KOPT-K1 (cell line): ENCODE data around the gene CAMSAP2.

Experiments used
- H3K27ac ChIP-seq: fragments of 200-600 bp; sonication (generic); 2 replicates; pipeline ENCODE4 v1.5.1; 2016; ENCODE audit warnings: antibody characterized with exemption, mild to moderate bottlenecking, low read depth, low read length; ENCODE audit not compliant: poor library complexity, severe bottlenecking
- H3K36me3 ChIP-seq: fragments of 200-600 bp; sonication (generic); 2 replicates; pipeline ENCODE4 v1.5.1; 2017; ENCODE audit warnings: antibody characterized with exemption, mild to moderate bottlenecking, low read length, moderate library complexity; ENCODE audit not compliant: insufficient read depth
- H3K9me3 ChIP-seq: fragments of 200-600 bp; sonication (generic); 2 replicates; pipeline ENCODE4 v1.5.1; 2017; ENCODE audit warnings: antibody characterized with exemption, low read length, mild to moderate bottlenecking; ENCODE audit not compliant: insufficient read depth, poor library complexity, severe bottlenecking

CAMSAP2 gene

DNA sequence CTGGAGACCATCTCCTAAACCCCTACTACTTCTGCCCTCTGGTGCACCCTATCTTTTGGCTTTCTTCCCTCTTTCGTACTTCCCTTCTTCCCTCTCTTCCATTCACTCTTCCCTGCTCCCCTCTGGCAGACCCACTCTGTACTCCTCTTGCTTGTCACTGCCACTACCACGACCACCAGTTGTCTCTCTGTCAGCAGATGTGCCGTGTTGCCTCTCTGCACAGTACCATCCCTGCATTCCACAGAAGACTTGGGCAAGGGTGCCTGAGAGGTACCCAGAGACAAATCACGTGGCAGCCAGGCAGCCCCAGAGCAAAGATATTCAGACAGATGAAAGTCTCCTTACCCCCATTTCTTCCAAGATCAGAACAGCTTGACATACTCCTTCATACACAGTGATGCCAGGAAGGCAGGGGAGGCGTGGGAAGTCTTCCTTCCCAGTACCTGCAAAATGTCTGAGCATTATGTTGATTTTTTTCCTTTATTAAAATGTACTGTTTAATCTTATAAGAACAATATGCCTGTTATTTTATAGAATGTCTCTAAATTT is 15.0 kb downstream of the CAMSAP2 start:
- Histone ChIP-seq H3K9me3 (no peaks in the 10 kb centered on the region), H3K36me3 (no peaks in the 10 kb centered on the region), H3K27ac (no peak overlapping the region)

DNA sequence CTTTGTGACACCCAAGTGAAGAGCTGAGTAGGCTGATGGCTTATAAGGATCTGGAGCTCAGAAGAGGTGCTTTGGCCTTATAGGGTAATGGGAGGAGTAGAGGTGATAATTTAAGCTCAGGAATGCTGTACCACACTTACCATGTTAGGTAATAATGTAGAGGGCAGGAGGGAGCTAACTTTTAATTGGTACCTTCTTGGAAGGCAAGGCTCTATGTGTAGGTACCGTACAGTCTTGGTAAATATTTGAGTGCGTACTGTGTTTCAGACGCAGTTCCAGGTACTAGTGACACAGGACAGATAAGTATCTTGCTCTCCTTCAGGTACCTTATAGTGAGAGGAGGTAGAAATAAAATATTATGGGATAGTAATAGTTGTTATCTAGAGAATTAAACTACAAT is 16.8 kb downstream of the CAMSAP2 start:
- H3K27ac ChIP-seq = no peak overlapping the region
- no peaks in the 10 kb centered on the region for H3K36me3 ChIP-seq
- no peaks in the 10 kb centered on the region for H3K9me3 ChIP-seq

DNA sequence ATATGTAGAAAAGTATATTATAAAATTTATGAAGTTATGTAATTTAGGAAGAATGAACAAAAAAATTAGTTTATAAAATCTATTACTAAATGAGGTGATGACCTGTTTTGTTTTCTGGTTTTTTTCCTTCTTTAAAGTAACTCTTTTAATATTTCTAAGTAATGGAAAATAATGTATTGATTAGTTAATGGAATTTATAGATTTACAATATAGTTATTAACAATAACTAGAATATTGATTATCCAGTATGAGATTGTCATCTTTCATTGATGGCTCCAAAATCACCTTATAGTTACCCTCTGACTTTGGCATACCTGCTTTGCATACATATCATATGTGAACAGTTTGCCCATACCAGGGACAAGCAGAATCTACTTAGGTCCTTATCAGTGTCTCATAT is 23.4 kb downstream of the CAMSAP2 start:
- no peak overlapping the region for H3K27ac ChIP-seq
- H3K9me3 ChIP-seq = no peaks in the 10 kb centered on the region
- H3K36me3 ChIP-seq = no peaks in the 10 kb centered on the region

DNA sequence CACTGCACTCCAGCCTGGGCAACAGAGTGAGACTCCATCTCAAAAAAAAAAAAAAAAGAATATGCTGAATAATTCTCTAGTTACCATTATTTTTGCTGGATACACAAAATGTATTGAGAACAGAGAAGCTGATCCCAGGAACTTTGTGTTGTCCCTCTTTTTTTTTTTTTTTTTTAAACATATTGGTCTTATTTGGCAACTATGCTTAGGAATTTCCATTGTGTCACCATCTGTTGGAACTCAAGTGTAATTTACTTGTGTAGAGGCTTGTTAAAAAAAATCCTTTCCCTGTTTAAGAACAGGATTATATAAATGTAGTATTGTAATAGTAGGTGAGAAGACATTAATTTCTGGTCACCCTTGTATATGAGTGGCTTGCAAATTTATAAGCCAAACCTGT is 28.6 kb downstream of the CAMSAP2 start:
- Histone ChIP-seq H3K36me3 (no peaks in the 10 kb centered on the region), H3K27ac (no peak overlapping the region), H3K9me3 (no peaks in the 10 kb centered on the region)

DNA sequence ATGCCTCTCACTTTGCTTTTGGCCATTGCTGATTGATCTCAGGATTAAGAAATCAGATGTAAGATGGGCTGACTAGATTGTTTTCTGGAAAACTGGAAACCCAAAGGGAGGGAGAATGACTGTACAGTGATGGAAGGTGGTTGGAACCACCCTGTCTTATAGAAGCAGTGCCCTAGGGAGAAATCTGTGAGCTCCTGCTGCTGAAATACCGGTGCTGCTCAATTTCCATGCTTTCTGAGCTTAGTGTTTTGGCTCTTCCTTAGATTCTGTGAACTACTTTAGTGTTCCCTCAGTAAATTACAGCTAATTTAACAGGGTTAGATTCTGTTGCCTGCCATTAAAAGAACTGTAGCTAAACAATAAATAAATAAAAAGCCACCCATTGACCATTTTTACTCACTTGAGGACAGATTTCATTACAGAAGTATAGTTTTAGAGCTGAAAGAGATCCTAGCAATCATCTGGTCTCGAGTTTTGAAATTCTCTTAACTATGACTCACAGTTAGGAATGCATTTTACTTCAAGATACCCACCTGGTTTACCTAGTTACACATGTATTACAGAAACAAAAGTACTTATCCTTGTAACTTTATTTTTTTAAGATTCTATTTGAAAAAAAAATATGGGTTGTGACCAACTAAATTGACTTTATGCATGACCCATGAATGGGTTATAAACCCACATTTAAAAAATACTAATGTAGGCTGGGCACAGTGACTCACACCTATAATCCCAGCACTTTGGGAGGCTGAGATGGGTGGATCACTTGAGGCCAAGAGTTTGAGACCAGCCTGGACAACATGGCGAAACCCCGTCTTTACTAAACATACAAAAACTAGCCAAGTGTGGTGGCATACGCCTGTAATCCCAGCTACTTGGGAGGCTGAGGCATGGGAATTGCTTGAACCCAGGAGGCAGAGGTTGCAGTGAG is 33.2 kb downstream of the CAMSAP2 start:
- Histone ChIP-seq H3K9me3 (no peaks in the 10 kb centered on the region), H3K36me3 (no peaks in the 10 kb centered on the region), H3K27ac (no peak overlapping the region)

DNA sequence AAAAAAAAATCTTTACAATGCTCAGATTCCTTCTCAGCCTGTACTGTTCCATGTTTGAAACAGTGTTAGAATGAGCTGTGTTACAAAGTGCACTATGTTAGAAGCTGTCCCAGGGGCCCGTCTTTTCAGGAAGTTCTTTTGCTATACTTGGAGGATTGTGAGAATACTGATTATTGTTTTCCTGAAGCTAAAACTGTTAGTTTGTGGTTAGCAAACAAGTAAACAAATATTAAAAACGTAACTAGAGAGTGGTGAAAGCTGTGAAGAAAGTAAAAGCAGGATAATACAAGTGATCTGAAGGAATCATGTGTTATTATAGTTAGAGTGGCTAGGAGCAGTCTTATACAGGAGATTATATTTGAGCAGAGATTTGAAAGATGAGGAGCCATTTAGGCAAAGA is 35.6 kb downstream of the CAMSAP2 start:
- H3K36me3 ChIP-seq = no peaks in the 10 kb centered on the region

DNA sequence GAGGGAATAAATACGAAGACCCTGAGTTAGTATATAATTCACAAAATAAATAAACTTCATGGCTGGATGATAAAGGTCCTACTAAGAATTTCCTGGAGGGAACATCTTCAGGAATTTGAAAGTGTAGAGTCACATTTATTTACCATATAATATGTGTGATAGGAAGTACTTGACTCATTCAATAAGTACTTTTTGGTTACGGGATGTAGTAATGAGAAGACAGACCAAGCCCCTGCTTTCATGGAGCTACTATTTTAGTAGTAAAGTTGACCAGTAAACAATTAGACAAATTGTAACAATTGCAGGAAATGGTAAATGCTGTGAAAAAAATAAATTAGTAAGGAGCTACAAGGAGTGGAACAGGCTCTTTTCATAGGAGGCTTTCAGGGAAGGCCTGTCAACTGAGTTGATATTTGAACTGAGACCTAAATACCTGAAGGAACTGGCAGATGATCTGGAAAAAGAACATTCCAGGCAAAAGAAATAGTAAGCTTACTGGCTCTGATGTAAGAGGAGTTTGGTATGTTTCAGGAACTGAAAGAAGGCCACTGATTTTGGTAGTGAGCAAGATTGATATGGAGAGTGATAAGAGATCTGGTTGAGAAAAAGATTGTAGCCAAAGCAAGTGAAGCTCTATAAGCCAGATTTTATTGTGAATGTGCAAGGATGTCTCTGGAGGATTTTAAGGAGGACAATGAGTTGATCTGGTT is 36.2 kb downstream of the CAMSAP2 start:
- Histone ChIP-seq H3K9me3 (no peaks in the 10 kb centered on the region), H3K27ac (no peak overlapping the region), H3K36me3 (no peaks in the 10 kb centered on the region)

More for the DNA sequence above, 35.6 kb downstream of the CAMSAP2 start:
- no peak overlapping the region for H3K27ac ChIP-seq
- H3K9me3 ChIP-seq = no peaks in the 10 kb centered on the region

DNA sequence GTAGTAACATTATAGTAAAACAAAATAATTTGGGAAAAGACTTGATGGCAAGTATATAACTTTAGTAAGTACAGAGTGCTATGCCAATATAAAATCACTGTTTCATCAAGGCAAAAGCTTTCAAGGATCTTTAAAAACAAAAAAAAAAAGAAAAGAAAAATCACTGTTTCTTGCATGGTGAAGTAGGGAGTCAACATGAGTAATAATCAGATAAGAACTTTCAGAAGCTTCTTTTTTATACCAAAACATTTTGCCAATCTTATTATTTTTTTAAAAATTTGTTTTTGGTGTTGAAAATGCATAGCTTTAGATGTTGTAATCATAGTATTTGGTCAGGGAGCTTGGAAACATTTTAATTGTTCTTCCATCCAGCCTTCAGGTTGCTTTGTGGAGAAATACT is 37.2 kb downstream of the CAMSAP2 start:
- no peaks in the 10 kb centered on the region for H3K9me3 ChIP-seq
- H3K27ac ChIP-seq = no peak overlapping the region
- no peaks in the 10 kb centered on the region for H3K36me3 ChIP-seq

DNA sequence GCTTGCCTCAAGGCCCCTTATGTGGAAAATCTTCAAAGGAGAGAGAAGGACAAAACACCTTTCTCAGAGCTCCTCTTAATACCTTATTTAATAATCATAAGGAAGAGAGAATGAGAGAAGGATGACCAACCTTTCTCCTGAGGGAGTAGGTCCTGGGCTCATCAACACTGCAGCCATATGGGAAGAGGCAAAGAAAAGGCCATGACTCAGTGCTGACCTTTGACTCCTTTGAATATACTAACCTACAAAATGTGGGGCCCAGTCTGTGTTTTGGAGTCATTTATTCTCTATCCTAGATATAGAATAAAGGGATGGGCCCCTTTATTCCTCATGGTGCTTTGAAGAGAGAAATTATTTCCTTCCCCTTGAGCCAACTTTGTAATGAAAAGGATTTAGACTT is 38.3 kb downstream of the CAMSAP2 start:
- no peak overlapping the region for H3K27ac ChIP-seq
- H3K36me3 ChIP-seq = no peaks in the 10 kb centered on the region
- no peaks in the 10 kb centered on the region for H3K9me3 ChIP-seq

DNA sequence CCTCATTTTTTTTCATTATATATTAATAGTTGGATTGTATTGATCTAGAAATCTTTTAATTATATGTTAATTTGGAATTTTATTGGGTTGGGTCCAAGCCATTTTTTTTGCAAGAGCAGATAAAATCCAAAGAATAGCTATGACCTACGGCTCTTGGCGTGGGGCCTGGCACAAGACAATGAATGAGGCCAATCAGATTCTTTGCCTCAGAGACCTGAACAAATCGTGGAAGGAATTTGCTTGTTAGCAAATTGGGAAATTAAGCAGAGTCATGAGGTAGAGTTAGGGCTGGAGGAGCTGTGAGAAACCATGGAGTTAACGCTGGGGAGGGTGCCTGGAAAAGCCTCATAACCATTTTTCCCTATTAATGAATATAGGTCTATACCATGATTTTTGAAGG is 40.1 kb downstream of the CAMSAP2 start:
- no peaks in the 10 kb centered on the region for H3K36me3 ChIP-seq
- peaks cover 10% of the 10 kb centered on the region for H3K9me3 ChIP-seq
- H3K27ac ChIP-seq = no peak overlapping the region

DNA sequence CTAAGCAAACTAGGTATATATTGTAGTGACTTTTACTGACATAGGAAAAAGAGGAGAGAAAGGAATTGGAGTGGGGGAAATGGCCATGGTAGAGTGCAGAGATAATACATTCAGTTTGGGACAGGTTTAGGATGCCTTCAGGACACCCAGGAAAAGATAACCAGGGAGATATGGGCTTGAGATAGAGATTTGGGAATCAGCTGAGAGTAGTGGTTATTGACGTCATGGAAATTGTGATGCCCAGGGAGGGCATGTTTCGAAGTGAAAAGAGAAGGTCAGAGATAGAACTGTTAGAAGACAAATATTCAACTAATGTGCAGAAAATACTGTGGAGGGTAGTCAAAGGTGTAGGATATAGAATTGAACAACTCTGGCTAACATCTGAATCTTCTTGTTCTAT is 40.6 kb downstream of the CAMSAP2 start:
- peaks cover 10% of the 10 kb centered on the region for H3K9me3 ChIP-seq
- no peaks in the 10 kb centered on the region for H3K36me3 ChIP-seq
- H3K27ac ChIP-seq = no peak overlapping the region

DNA sequence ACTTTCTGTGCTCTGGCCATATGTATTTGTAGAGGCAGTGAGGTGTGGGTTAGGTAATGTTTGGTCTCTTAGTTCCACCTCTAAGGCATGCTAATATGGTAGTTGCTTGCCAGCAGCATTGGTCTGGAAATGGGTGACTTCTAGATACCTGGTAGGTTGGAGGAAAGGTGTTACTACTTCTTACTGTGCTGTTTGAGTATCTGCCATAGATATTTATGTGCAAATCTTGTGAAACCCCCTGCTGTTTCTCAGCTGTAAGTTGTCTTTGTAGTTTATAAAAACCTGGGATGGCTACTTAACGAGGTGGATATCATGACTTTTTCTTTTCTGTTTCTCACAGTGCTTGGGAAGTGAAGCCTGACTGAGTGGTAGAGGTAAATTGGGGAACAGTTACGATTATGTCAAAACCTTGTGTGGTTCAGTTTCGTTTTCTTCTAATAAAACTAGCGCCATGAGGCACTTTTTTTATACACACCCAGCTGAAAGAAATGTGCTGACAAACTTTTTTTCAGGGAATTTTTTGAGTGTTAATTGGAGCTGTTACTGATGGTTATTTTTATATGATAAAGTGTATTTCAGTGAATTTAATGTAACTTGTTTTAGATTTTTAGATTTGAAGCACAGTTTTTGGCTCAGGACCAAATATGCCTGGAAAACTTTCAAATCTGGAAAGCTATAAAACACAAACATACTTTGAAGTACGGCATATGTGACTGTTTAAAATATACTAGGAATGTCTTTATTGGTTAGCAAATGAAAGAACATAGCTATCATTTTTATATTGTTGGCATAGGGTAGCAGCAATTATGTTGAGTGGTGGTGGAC is 42.1 kb downstream of the CAMSAP2 start:
- Histone ChIP-seq H3K36me3 (no peaks in the 10 kb centered on the region), H3K27ac (no peak overlapping the region), H3K9me3 (peaks cover 10% of the 10 kb centered on the region)

DNA sequence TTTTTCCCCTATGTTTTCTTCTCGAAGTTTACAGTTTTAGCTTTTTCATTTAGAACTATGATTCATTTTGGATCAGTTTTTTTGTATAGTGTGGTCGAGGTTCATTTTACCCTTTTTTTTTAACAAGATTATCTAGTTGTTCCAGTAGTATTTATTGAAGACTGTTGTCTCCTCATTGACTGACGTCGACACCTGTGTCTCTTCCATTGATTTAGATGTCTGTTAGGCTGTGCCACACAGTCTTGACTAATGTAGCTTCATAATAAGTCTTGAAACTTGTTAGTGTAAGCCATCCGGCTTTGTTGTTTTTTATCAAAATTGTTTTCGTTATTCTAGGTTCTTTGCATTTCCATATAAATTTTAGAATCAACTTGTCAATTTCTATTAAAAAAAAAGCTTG is 45.2 kb downstream of the CAMSAP2 start:
- Histone ChIP-seq H3K36me3 (no peaks in the 10 kb centered on the region), H3K9me3 (peaks cover 10% of the 10 kb centered on the region), H3K27ac (no peak overlapping the region)

DNA sequence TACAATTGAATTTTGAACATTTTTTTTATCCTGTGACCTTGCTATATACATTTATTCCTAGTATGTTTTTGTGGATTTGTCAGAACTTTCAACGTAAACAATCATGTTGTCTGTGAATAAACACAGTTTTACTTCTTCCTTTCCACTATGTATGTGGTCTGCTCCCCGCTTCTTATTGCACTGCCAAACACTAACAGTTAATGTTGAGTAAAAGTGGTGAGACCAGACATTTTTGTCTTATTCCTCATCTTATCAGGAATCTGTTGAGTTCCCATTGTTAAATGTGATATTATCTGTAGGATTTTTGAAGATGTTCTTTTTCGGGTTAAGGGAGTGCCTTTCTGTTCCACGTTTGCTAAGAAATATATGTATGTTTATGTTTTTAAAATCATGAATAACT is 45.9 kb downstream of the CAMSAP2 start:
- Histone ChIP-seq H3K27ac (no peak overlapping the region), H3K9me3 (peaks cover 10% of the 10 kb centered on the region), H3K36me3 (no peaks in the 10 kb centered on the region)

DNA sequence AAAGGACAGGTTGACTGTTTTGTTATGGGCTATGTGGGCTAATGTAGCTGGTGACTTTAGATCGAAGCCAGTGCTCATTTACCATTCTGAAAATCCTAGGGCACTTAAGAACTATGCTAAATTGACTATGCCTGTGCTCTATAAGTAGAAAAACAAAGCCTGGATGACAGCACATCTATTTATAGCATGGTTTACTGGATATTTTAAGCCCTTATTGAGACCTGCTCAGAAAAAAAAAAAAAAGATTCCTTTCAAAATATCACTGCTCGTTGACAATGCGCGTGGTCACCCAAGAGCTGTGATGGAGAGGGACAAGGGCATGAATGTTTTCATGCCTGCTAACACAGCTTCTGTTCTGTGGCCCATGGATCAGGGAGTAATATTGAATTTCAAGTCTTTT is 48.1 kb downstream of the CAMSAP2 start:
- no peaks in the 10 kb centered on the region for H3K36me3 ChIP-seq
- no peak overlapping the region for H3K27ac ChIP-seq
- H3K9me3 ChIP-seq = peaks cover 10% of the 10 kb centered on the region
